Nephron (organoid): ENCODE data around the gene TMEM179.
"Not testable (repeated sequence)": the region's sequence is repeated elsewhere in the genome, so short reads cannot be mapped to it uniquely, and the experiment has no call there.

Experiments used
- H3K27ac Mint-ChIP-seq, 3 experiments: 2 replicates each; pipeline ENCODE4 v1.8.0; 2020; ENCODE audit warnings: mixed read lengths in 3 of 3, mild to moderate bottlenecking in 2 of 3, moderate library complexity in 1 of 3
- H3K27me3 Mint-ChIP-seq: 2 replicates; pipeline ENCODE4 v1.8.0; 2021; ENCODE audit warnings: low read depth, mild to moderate bottlenecking, moderate library complexity, mixed read lengths
- H3K36me3 Mint-ChIP-seq: 2 replicates; pipeline ENCODE4 v1.8.0; 2020; ENCODE audit warnings: low read depth, mixed read lengths
- H3K4me1 Mint-ChIP-seq: 2 replicates; pipeline ENCODE4 v1.8.0; 2020; ENCODE audit warnings: mixed read lengths
- H3K4me3 Mint-ChIP-seq, 3 experiments: 2 replicates each; pipeline ENCODE4 v1.8.0; 2020; ENCODE audit warnings: mild to moderate bottlenecking in 3 of 3, mixed read lengths in 3 of 3, moderate library complexity in 2 of 3
- H3K9me3 Mint-ChIP-seq: 2 replicates; pipeline ENCODE4 v1.8.0; 2020; ENCODE audit warnings: mixed read lengths
- CTCF ChIP-seq, 3 experiments: fragments of 200-600 bp; sonication (generic); IDR thresholded peaks; one replicate each; pipeline ENCODE4 v1.5.0; 2021; ENCODE audit warnings: antibody characterized with exemption in 3 of 3; ENCODE audit not compliant: unreplicated experiment in 3 of 3

TMEM179 gene

GRCh38 chr14:104638927-104639450 is 34.4 kb upstream of the TMEM179 start:
- TF ChIP-seq CTCF (IDR thresholded peaks at IDR 0.05; ENCODE audit: unreplicated experiment in 3 of 3), result no peak
- H3K27me3 Mint-ChIP-seq, result peaks cover 28% of the 10 kb centered on the region
- no peaks in the 10 kb centered on the region for H3K4me1 Mint-ChIP-seq
- H3K4me3 Mint-ChIP-seq, result no peak overlapping the region
- no peaks in the 10 kb centered on the region for H3K36me3 Mint-ChIP-seq
- H3K9me3 Mint-ChIP-seq, result no peaks in the 10 kb centered on the region
- no peak overlapping the region for H3K27ac Mint-ChIP-seq

- H3K4me1 Mint-ChIP-seq, result no peaks in the 10 kb centered on the region
- no peak overlapping the region for H3K27ac Mint-ChIP-seq
- H3K9me3 Mint-ChIP-seq, result no peaks in the 10 kb centered on the region
- no peak for TF ChIP-seq CTCF (IDR thresholded peaks at IDR 0.05; ENCODE audit: unreplicated experiment in 3 of 3)
- H3K27me3 Mint-ChIP-seq, result peaks cover 24% of the 10 kb centered on the region
- H3K36me3 Mint-ChIP-seq, result no peaks in the 10 kb centered on the region
- no peak overlapping the region for H3K4me3 Mint-ChIP-seq
Observed at GRCh38 chr14:104638190-104638589, 33.6 kb upstream of the TMEM179 start.

DNA sequence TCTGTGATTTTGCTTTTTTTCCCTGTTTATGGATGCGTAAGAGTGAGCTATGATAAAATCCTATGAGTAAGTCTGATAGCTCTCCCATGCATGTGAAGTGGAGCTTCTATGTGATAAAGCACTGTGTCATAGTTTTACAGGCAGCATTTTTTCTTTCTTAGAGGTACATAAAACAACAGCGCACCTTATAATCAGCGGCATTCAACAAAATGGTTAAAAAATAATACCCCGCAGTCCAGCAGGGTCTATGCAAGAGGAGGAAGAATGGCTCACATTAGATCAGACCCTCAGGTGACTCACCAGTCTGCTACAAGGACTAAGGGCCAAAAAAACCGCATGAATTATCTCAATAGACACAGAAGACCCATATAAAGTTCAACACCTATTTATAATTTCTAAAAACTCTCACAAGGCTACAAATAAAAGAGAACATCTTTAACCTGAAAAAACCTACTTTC is 33.0 kb upstream of the TMEM179 start:
- no peak overlapping the region for H3K27ac Mint-ChIP-seq
- H3K4me3 Mint-ChIP-seq, result no peak overlapping the region
- H3K9me3 Mint-ChIP-seq, result no peaks in the 10 kb centered on the region
- H3K4me1 Mint-ChIP-seq, result no peaks in the 10 kb centered on the region
- no peaks in the 10 kb centered on the region for H3K36me3 Mint-ChIP-seq
- no peak for TF ChIP-seq CTCF (IDR thresholded peaks at IDR 0.05; ENCODE audit: unreplicated experiment in 3 of 3)
- peaks cover 24% of the 10 kb centered on the region for H3K27me3 Mint-ChIP-seq

DNA sequence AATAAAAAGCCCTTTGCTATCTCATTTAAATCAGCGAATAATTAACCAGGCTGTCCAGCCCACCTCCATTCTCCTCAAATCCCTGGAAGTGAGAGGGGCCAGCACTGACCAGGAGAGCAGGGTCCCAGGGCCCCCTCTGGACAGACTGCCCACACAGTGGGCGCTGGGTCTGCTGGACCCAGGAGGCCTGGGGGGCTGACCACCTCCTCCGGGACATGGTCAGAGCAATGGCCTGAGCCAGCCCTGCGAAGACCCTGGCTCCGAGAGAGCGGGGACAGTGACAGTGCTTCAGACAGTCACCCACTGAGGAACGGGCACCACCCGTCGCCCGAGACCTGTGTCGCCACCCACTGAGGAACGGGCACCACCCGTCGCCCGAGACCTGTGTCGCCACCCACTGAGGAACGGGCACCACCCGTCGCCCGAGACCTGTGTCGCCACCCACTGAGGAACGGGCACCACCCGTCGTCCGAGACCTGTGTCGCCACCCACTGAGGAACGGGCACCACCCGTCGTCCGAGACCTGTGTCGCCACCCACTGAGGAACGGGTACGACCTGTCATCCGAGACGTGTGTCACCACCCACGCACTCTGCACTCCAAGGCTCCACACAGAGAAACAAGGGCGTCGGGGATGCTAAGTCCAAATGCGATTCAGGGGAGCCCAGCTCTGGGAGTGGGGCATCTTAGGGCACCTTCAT is 32.4 kb upstream of the TMEM179 start:
- H3K27me3 Mint-ChIP-seq, result peaks cover 24% of the 10 kb centered on the region
- not testable (repeated sequence) for H3K36me3 Mint-ChIP-seq, H3K4me1 Mint-ChIP-seq, H3K9me3 Mint-ChIP-seq, H3K27ac Mint-ChIP-seq, H3K4me3 Mint-ChIP-seq

DNA sequence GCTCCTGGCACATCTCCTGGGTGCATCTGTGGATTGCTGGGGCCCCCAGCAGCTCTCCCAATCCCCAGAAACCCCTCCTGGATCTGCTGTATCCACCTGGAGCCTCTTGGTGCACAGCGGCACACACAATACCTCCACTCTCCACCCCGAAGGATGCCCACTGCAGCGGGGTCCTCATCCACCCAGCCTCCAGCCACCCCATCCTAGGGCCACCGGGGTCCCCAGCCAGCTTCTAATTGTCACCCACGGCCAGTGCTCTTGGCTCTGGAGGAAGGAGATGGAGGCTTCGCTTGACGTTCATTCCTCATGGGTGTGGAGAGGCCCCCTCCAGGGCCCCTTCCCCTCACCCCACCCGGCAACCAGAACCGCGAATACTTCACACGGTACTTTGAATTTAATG is 31.6 kb upstream of the TMEM179 start:
- H3K4me3 Mint-ChIP-seq, result no peak overlapping the region
- TF ChIP-seq CTCF (IDR thresholded peaks at IDR 0.05; ENCODE audit: unreplicated experiment in 3 of 3), result no peak
- H3K27ac Mint-ChIP-seq, result no peak overlapping the region
- H3K4me1 Mint-ChIP-seq, result no peaks in the 10 kb centered on the region
- H3K9me3 Mint-ChIP-seq, result no peaks in the 10 kb centered on the region
- H3K27me3 Mint-ChIP-seq, result peaks cover 24% of the 10 kb centered on the region
- no peaks in the 10 kb centered on the region for H3K36me3 Mint-ChIP-seq

DNA sequence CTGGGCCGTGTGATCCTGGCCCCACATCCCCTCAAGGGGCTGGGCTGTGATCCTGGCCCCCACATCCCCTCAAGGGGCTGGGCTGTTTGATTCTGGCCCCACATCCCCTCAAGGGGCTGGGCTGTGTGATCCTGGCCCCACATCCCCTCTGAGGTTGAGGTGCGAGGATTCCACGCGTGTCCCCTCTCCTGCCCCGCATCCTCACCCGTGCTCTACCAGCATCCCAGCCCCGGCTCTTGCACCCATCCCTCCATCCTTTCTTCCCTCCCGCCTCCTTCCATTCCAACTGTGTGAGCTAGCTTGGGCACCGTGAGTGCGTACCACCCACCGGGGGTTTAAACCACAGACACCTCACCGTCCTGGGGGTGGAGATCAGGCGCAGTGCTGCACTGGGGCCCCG is 31.1 kb upstream of the TMEM179 start:
- H3K4me3 Mint-ChIP-seq, result no peak overlapping the region
- no peak for TF ChIP-seq CTCF (IDR thresholded peaks at IDR 0.05; ENCODE audit: unreplicated experiment in 3 of 3)
- no peaks in the 10 kb centered on the region for H3K9me3 Mint-ChIP-seq
- H3K27me3 Mint-ChIP-seq, result peaks cover 28% of the 10 kb centered on the region
- no peak overlapping the region for H3K27ac Mint-ChIP-seq
- no peaks in the 10 kb centered on the region for H3K4me1 Mint-ChIP-seq
- no peaks in the 10 kb centered on the region for H3K36me3 Mint-ChIP-seq
